Anterior cingulate cortex (tissue), 58 donors: ENCODE data around the gene TDRD5.

Experiments used
- DNase-seq, 58 donors: peaks; one replicate each; lab custom pipeline; 2025; lab: John Stamatoyannopoulos, UW

Gene TDRD5

GRCh38 chr1:179591592-179592580, at the start of gene TDRD5:
TDRD5 (plus strand) TSS chr1:179591832; CDS start chr1:179592616, 784 bp downstream.
- DNase-seq, result peak in 5 of 58 donors; percentile 5 to 62 (median 23)

- no peak for DNase-seq
Measured at GRCh38 chr1:179545321-179545720, 46.3 kb upstream of the TDRD5 start.

GRCh38 chr1:179547021-179547535, 44.6 kb upstream of the TDRD5 start:
- peak in 1 of 58 donors; percentile 9 for DNase-seq

- no peak for DNase-seq
Measured at GRCh38 chr1:179548666-179549367, 42.8 kb upstream of the TDRD5 start.

- DNase-seq, result no peak
Measured at GRCh38 chr1:179549368-179549700, 42.3 kb upstream of the TDRD5 start.

GRCh38 chr1:179550746-179551682, 40.6 kb upstream of the TDRD5 start:
- DNase-seq, result no peak

GRCh38 chr1:179554427-179554826, 37.2 kb upstream of the TDRD5 start:
- DNase-seq, result no peak

- DNase-seq, result no peak
Measured at GRCh38 chr1:179558078-179558477, 33.6 kb upstream of the TDRD5 start.

GRCh38 chr1:179575497-179576314, 15.9 kb upstream of the TDRD5 start, which contains the start of gene NPHS2:
NPHS2 (minus strand) TSS chr1:179575948; CDS start chr1:179575864, 84 bp downstream.
- no peak for DNase-seq

- no peak for DNase-seq
Measured at GRCh38 chr1:179576509-179576908, 15.1 kb upstream of the TDRD5 start.

- DNase-seq, result no peak
Measured at GRCh38 chr1:179583771-179584320, 7.8 kb upstream of the TDRD5 start.

- DNase-seq, result peak in 46 of 58 donors; percentile 10 to 76 (median 44)
Measured at GRCh38 chr1:179586107-179586823, 5.4 kb upstream of the TDRD5 start.

- DNase-seq, result no peak
Measured at GRCh38 chr1:179587336-179587735, 4.3 kb upstream of the TDRD5 start.

- no peak for DNase-seq
Measured at GRCh38 chr1:179588425-179589024, 3.1 kb upstream of the TDRD5 start.

GRCh38 chr1:179589509-179589908, 2.1 kb upstream of the TDRD5 start:
- DNase-seq, result no peak

GRCh38 chr1:179590671-179591070, 961 bp upstream of the TDRD5 start:
- DNase-seq, result no peak

GRCh38 chr1:179591253-179591591, 410 bp upstream of the TDRD5 start:
- peak in 1 of 58 donors; percentile 62 for DNase-seq

GRCh38 chr1:179598631-179599030, 7.0 kb downstream of the TDRD5 start:
- DNase-seq, result no peak
